H1 (cell line): Measurements from ENCODE around the gene ANKRD11. TPM values are rescaled to one million over a fixed set of nuclear protein-coding genes. Genes with fewer than 3 reads are reported as not detected.

ENCODE experiments used
- CTCF ChIA-PET: fragments of 300-600 bp; sonication (Branson Sonifier 250); formaldehyde crosslinking; loops from one replicate; lab custom pipeline; 2021; ENCODE audit not compliant: partially characterized antibody; lab: Charles Lee
- POLR2A ChIA-PET: fragments of 300-600 bp; sonication (Branson Sonifier 250); formaldehyde crosslinking; loops from one replicate; lab custom pipeline; 2021; ENCODE audit warnings: inconsistent platforms; ENCODE audit not compliant: partially characterized antibody; lab: Charles Lee
- DNase-seq, 2 experiments: peaks; one replicate each; pipeline versions ENCODE4 v3.0.0 to v3.0.0-alpha.2; 2010 to 2022; ENCODE audit warnings: low spot score in 2 of 2, low read depth in 1 of 2, mixed read lengths in 1 of 2
- FAIRE-seq: peaks from 2 replicates; lab custom pipeline; 2011; peaks lifted over from hg19 to GRCh38; lab: Jason Lieb, UNC
- H2AFZ ChIP-seq: 2 replicates; pipeline ENCODE4 v1.8.1; 2012; ENCODE audit warnings: low read length, inconsistent platforms
- H2AK5ac ChIP-seq: 2 replicates; pipeline ENCODE4 v1.6.1; 2013; ENCODE audit warnings: low read depth, low read length
- H2BK120ac ChIP-seq: replicated peaks from 2 replicates; pipeline ENCODE3; 2013; ENCODE audit warnings: low read depth, low read length, inconsistent platforms
- H2BK12ac ChIP-seq: 2 replicates; pipeline ENCODE4 v1.6.1; 2013; ENCODE audit warnings: low read depth, low read length
- H2BK15ac ChIP-seq: 2 replicates; pipeline ENCODE4 v1.6.1; 2013; ENCODE audit warnings: low read length
- H2BK20ac ChIP-seq: 2 replicates; pipeline ENCODE4 v1.6.1; 2013; ENCODE audit warnings: low read length
- H2BK5ac ChIP-seq: 2 replicates; pipeline ENCODE4 v1.6.1; 2013; ENCODE audit warnings: low read depth, low read length
- H3K14ac ChIP-seq: 2 replicates; pipeline ENCODE4 v1.6.1; 2013; ENCODE audit warnings: inconsistent platforms; ENCODE audit not compliant: insufficient read length
- H3K18ac ChIP-seq: 2 replicates; pipeline ENCODE4 v1.6.1; 2013; ENCODE audit warnings: low read length; ENCODE audit errors: extremely low read depth
- H3K23ac ChIP-seq: 2 replicates; pipeline ENCODE4 v1.6.1; 2013; ENCODE audit warnings: inconsistent platforms; ENCODE audit not compliant: insufficient read length
- H3K23me2 ChIP-seq: 2 replicates; pipeline ENCODE4 v1.6.1; 2013; ENCODE audit warnings: low read depth, low read length
- H3K27ac ChIP-seq: 2 replicates; pipeline ENCODE4 v1.6.1; 2011; ENCODE audit warnings: low read depth, low read length, inconsistent platforms
- H3K27me3 ChIP-seq, 4 experiments: replicated peaks in 1 of 4; 1 replicate in 1 of 4; 2 replicates in 3 of 4; pipeline versions ENCODE4 v1.6.1 to v1.8.1; 2011 to 2013; ENCODE audit warnings: low read length in 3 of 4, mild to moderate bottlenecking in 3 of 4, inconsistent platforms in 2 of 4, mixed read lengths in 2 of 4, moderate library complexity in 1 of 4; ENCODE audit not compliant: control insufficient read depth in 3 of 4, insufficient read depth in 3 of 4; ENCODE audit errors: extremely low read depth in 1 of 4
- H3K36me3 ChIP-seq, 4 experiments: 2 replicates each; pipeline versions ENCODE4 v1.6.1 to v1.8.1; 2011 to 2013; ENCODE audit warnings: mild to moderate bottlenecking in 4 of 4, low read length in 3 of 4, moderate library complexity in 2 of 4, control low read depth in 1 of 4, inconsistent platforms in 1 of 4; ENCODE audit not compliant: insufficient read depth in 4 of 4, control insufficient read depth in 2 of 4
- H3K4ac ChIP-seq: replicated peaks from 2 replicates; pipeline ENCODE3; 2013; ENCODE audit warnings: low read length, low read depth, mixed read lengths, inconsistent platforms; ENCODE audit not compliant: insufficient read length
- H3K4me1 ChIP-seq, 4 experiments: replicated peaks in 1 of 4; 1 replicate in 1 of 4; 2 replicates in 3 of 4; pipeline versions ENCODE4 v1.6.1 to v1.8.1; 2011 to 2013; ENCODE audit warnings: low read length in 3 of 4, inconsistent platforms in 2 of 4, mixed read lengths in 1 of 4; ENCODE audit not compliant: insufficient read depth in 4 of 4, control insufficient read depth in 3 of 4
- H3K4me2 ChIP-seq, 2 experiments: 2 replicates each; pipeline versions ENCODE4 v1.6.1 to v1.8.1; 2011 to 2013; ENCODE audit warnings: low read depth in 2 of 2, low read length in 2 of 2, control low read depth in 1 of 2, inconsistent platforms in 1 of 2, mild to moderate bottlenecking in 1 of 2; ENCODE audit not compliant: insufficient read depth in 1 of 2
- H3K4me3 ChIP-seq, 4 experiments: fragments of 200-600, 300-600 bp in 1 of 4; sonication (generic), shearing (Covaris generic), sonication (Bioruptor Twin) in 1 of 4; 2 replicates each; pipeline versions ENCODE4 v1.5.1 to v1.8.1; 2011 to 2016; ENCODE audit warnings: low read length in 4 of 4, low read depth in 3 of 4, control low read depth in 2 of 4, inconsistent platforms in 2 of 4, mild to moderate bottlenecking in 2 of 4, mixed read lengths in 1 of 4, moderate library complexity in 1 of 4; ENCODE audit not compliant: insufficient read depth in 2 of 4; ENCODE audit errors: extremely low read depth in 1 of 4
- H3K56ac ChIP-seq: replicated peaks from 2 replicates; pipeline ENCODE3; 2013; ENCODE audit warnings: low read depth, mild to moderate bottlenecking, mixed read lengths, low read length, inconsistent platforms; ENCODE audit not compliant: insufficient read length
- H3K79me1 ChIP-seq: 2 replicates; pipeline ENCODE4 v1.6.1; 2013; ENCODE audit warnings: low read depth, low read length, control low read depth
- H3K79me2 ChIP-seq, 2 experiments: 2 replicates each; pipeline versions ENCODE4 v1.6.1 to v1.8.1; 2012 to 2013; ENCODE audit warnings: low read length in 2 of 2, mild to moderate bottlenecking in 2 of 2, inconsistent platforms in 1 of 2; ENCODE audit not compliant: insufficient read depth in 2 of 2, control insufficient read depth in 1 of 2
- H3K9ac ChIP-seq, 4 experiments: replicated peaks in 1 of 4; 1 replicate in 1 of 4; 2 replicates in 3 of 4; pipeline versions ENCODE4 v1.6.1 to v1.8.1; 2011 to 2013; ENCODE audit warnings: low read depth in 3 of 4, low read length in 3 of 4, control low read depth in 2 of 4, mild to moderate bottlenecking in 2 of 4, moderate library complexity in 2 of 4, inconsistent platforms in 1 of 4; ENCODE audit errors: extremely low read depth in 1 of 4
- H3K9me3 ChIP-seq, 2 experiments: 2 replicates each; pipeline versions ENCODE4 v1.6.1 to v1.8.1; 2012 to 2013; ENCODE audit warnings: mild to moderate bottlenecking in 2 of 2, moderate library complexity in 2 of 2, control low read depth in 1 of 2, inconsistent platforms in 1 of 2, low read depth in 1 of 2, low read length in 1 of 2, mixed read lengths in 1 of 2; ENCODE audit not compliant: insufficient read depth in 2 of 2
- H4K20me1 ChIP-seq, 2 experiments: replicated peaks in 1 of 2; 2 replicates each; pipeline versions ENCODE3 to v1.8.1; 2011 to 2013; ENCODE audit warnings: inconsistent platforms in 2 of 2, low read length in 2 of 2, mild to moderate bottlenecking in 1 of 2; ENCODE audit not compliant: insufficient read depth in 2 of 2, control insufficient read depth in 1 of 2
- H4K5ac ChIP-seq: 2 replicates; pipeline ENCODE4 v1.6.1; 2013; ENCODE audit warnings: low read length, low read depth, mixed read lengths, inconsistent platforms; ENCODE audit not compliant: insufficient read length
- H4K8ac ChIP-seq: 2 replicates; pipeline ENCODE4 v1.8.0; 2013; ENCODE audit warnings: mild to moderate bottlenecking, moderate library complexity, low read length, inconsistent platforms; ENCODE audit not compliant: insufficient read depth; ENCODE audit errors: extremely low read depth
- H4K91ac ChIP-seq: replicated peaks from 2 replicates; pipeline ENCODE3; 2013; ENCODE audit warnings: low read length, mixed read lengths, inconsistent platforms; ENCODE audit not compliant: insufficient read length
- ASH2L ChIP-seq: fragments of 200-600, 300-600 bp; sonication (generic); IDR thresholded peaks from one replicate; pipeline ENCODE4 v1.7.1; 2017; ENCODE audit warnings: low read length
- CBX8 ChIP-seq: fragments of 300-800, 300-1000 bp; sonication (generic); IDR thresholded peaks from 2 replicates; pipeline ENCODE4 v1.7.1; 2016; ENCODE audit warnings: low read depth, low read length, borderline replicate concordance
- CREB1 ChIP-seq: IDR thresholded peaks from 2 replicates; pipeline ENCODE4 v1.6.1; 2012; ENCODE audit warnings: inconsistent platforms
- CTBP2 ChIP-seq: IDR thresholded peaks from 2 replicates; pipeline ENCODE4 v1.7.0; 2011; ENCODE audit warnings: borderline replicate concordance, mild to moderate bottlenecking, moderate library complexity, mixed read lengths, low read length; ENCODE audit not compliant: insufficient read depth, insufficient read length
- EGR1 ChIP-seq: IDR thresholded peaks from 2 replicates; pipeline ENCODE4 v1.6.1; 2011; ENCODE audit warnings: low read depth, low read length, borderline replicate concordance
- EP300 ChIP-seq, 2 experiments: IDR thresholded peaks; 1 replicate in 1 of 2; 2 replicates in 1 of 2; pipeline ENCODE4 v1.6.1; 2011 to 2012; ENCODE audit warnings: low read depth in 2 of 2, low read length in 2 of 2, mild to moderate bottlenecking in 2 of 2, borderline replicate concordance in 1 of 2, inconsistent platforms in 1 of 2, moderate library complexity in 1 of 2
- EZH2 ChIP-seq: fragments of 200-600 bp; sonication (generic); IDR thresholded peaks from 2 replicates; pipeline ENCODE4 v1.7.1; 2012; ENCODE audit warnings: low read depth, mild to moderate bottlenecking, moderate library complexity, low read length, inconsistent platforms; ENCODE audit not compliant: severe bottlenecking
- FOSL1 ChIP-seq: IDR thresholded peaks from 2 replicates; pipeline ENCODE4 v1.6.1; 2011; ENCODE audit warnings: mild to moderate bottlenecking, low read depth, low read length, moderate library complexity; ENCODE audit not compliant: insufficient read depth
- GTF2F1 ChIP-seq: IDR thresholded peaks from 2 replicates; pipeline ENCODE4 v1.6.1; 2012; ENCODE audit warnings: low read depth, low read length, improper control_type of control experiment, borderline replicate concordance
- HDAC6 ChIP-seq: IDR thresholded peaks from one replicate; pipeline ENCODE4 v1.7.1; 2012; ENCODE audit warnings: low read depth, mild to moderate bottlenecking, inconsistent platforms, low read length, moderate library complexity
- RFX5 ChIP-seq: IDR thresholded peaks from 2 replicates; pipeline ENCODE4 v1.6.1; 2011; ENCODE audit warnings: low read depth, low read length, improper control_type of control experiment, borderline replicate concordance
- RNF2 ChIP-seq: fragments of 200-900, 300-1000 bp; sonication (generic); IDR thresholded peaks from 2 replicates; pipeline ENCODE4 v1.7.1; 2016; ENCODE audit warnings: borderline replicate concordance, low read depth, mild to moderate bottlenecking, antibody characterized with exemption, low read length; ENCODE audit not compliant: poor library complexity, severe bottlenecking; ENCODE audit errors: missing control alignments
- TAF7 ChIP-seq: optimal IDR thresholded peaks from 2 replicates; pipeline ENCODE3; 2011; ENCODE audit warnings: low read depth, mild to moderate bottlenecking, inconsistent platforms, low read length, moderate library complexity, borderline replicate concordance
- WGBS, 2 experiments: shearing (Covaris generic) in 1 of 2; methylation state at CpG; one replicate each; pipeline versions ENCODE4 v1.1.6 to v1.1.7; 2013 to 2015; ENCODE audit warnings: low lambda C conversion rate in 2 of 2, mixed read lengths in 2 of 2, inconsistent platforms in 1 of 2, low coverage in 1 of 2, missing lambda C conversion rate in 1 of 2; ENCODE audit not compliant: insufficient replicate concordance in 2 of 2, insufficient coverage in 1 of 2, insufficient read length in 1 of 2; ENCODE audit errors: extremely low coverage in 1 of 2, missing lambda C conversion rate in 1 of 2; 5-methylcytosine and 5-hydroxymethylcytosine counted together
- polyA plus RNA-seq, 7 experiments: library from polyadenylated mRNA; depleted of rRNA in 3 of 7; stranded (reverse) in 5 of 7; unstranded in 2 of 7; fragments of >200 nt in 5 of 7; fragments of 200-250 nt in 2 of 7; gene quantifications; 1 replicate in 5 of 7; 2 replicates in 1 of 7; 4 replicates in 1 of 7; pipeline versions ENCODE4 v1.2.1 to v1.2.3, GENCODE V29; 2011 to 2013; ENCODE audit warnings: missing spikeins in 2 of 7, mixed read lengths in 2 of 7
- total RNA-seq: library from RNA; stranded (reverse); fragmentation: NEBNext Ultra II Directional; extraction: Animal tissue kit (Norgen Biotek cat#: 25700); gene quantifications from 2 replicates; pipeline ENCODE4 v1.2.1, GENCODE V29; 2021

The ANKRD11 gene
- total and polyA plus RNA-seq, 2 of the 8 experiments (the other 6 are each of a cell fraction or from before 2014, with no cell fraction given), result 46.5 to 142 TPM

GRCh38 chr16:89281829-89282228, 208.5 kb downstream of the ANKRD11 start:
- H4K8ac ChIP-seq, result no peak overlapping the region
- H3K4me2 ChIP-seq, result no peak overlapping the region
- H3K9ac ChIP-seq, result no peak overlapping the region
- no peak overlapping the region for H3K4me3 ChIP-seq
- H3K79me1 ChIP-seq, result peaks cover 12% of the 10 kb centered on the region
- no peak overlapping the region for H3K23ac ChIP-seq
- H4K20me1 ChIP-seq, result peaks cover 5 to 8% of the 10 kb centered on the region in 2 experiments
- POLR2A ChIA-PET, result interaction anchor here (0.7 to 2.9 kb wide), 4 partner anchors 11 to 19 kb away, joined by 3 to 15 read pairs (median 3); no protein-coding TSS in a partner anchor
- H2AK5ac ChIP-seq, result no peak overlapping the region
- H2BK120ac ChIP-seq, result no peak overlapping the region
- no peaks in the 10 kb centered on the region for H3K27me3 ChIP-seq
- H3K4ac ChIP-seq, result no peak overlapping the region
- no peak overlapping the region for H3K18ac ChIP-seq
- H2BK15ac ChIP-seq, result no peak overlapping the region
- H3K36me3 ChIP-seq, result peaks cover 22 to 74% (median 48%) of the 10 kb centered on the region in 4 experiments; a peak in 7 of 8 replicates
- CTCF ChIA-PET, result interaction anchor here (0.6 to 2.8 kb wide), 8 partner anchors 8 to 232 kb away, joined by 3 to 17 read pairs (median 7); no protein-coding TSS in a partner anchor
- H3K79me2 ChIP-seq, result no peaks in the 10 kb centered on the region; a peak in 1 of 4 replicates
- H2BK5ac ChIP-seq, result no peak overlapping the region
- no peaks in the 10 kb centered on the region for H3K9me3 ChIP-seq
- DNase-seq (no peak), FAIRE-seq (no peak)
- H3K27ac ChIP-seq, result no peak overlapping the region
- no peak overlapping the region for H4K5ac ChIP-seq
- no peak overlapping the region for H2AFZ ChIP-seq
- WGBS, 2 experiments, result 91% methylated on average over 20 of the region's 20 CpGs; no CpG with 5 or more reads in 1 of the 2 experiments
- no peaks in the 10 kb centered on the region for H3K4me1 ChIP-seq
- H2BK20ac ChIP-seq, result no peak overlapping the region
- H3K14ac ChIP-seq, result no peak overlapping the region
- H3K56ac ChIP-seq, result no peak overlapping the region
- H3K23me2 ChIP-seq, result no peaks in the 10 kb centered on the region
- no peak overlapping the region for H2BK12ac ChIP-seq
- H4K91ac ChIP-seq, result no peak overlapping the region
- TF ChIP-seq RFX5 (no peak), ASH2L (no peak), CBX8 (no peak), EP300 (IDR thresholded peaks at IDR 0.05; ENCODE audit: borderline replicate concordance in 1 of 2, low read depth in 2 of 2, low read length in 2 of 2) (no peak), EGR1 (no peak), FOSL1 (no peak), CREB1 (no peak), HDAC6 (no peak), TAF7 (no peak), EZH2 (no peak), RNF2 (no peak), CTBP2 (no peak), GTF2F1 (no peak)
